K562 (cell line): ENCODE data around the gene RPL10A. TPM values are rescaled to one million over a fixed set of nuclear protein-coding genes. Genes with fewer than 3 reads are reported as not detected.

Experiments
- DNMT1 ChIP-seq: fragments of 450-650 bp; IDR thresholded peaks from 2 replicates; pipeline ENCODE4 v1.6.1; 2016; ENCODE audit warnings: antibody characterized with exemption, mild to moderate bottlenecking
- EP300 ChIP-seq: IDR thresholded peaks from 2 replicates; pipeline ENCODE4 v1.6.1; 2012; ENCODE audit warnings: low read length, improper control_type of control experiment
- GABPB2 ChIP-seq: fragments of 250-450 bp; sonication (Bioruptor Pico); conservative IDR thresholded peaks from 2 replicates; pipeline ENCODE4 v1.5.1; 2021; ENCODE audit warnings: mild to moderate bottlenecking
- HDGF ChIP-seq: fragments of 450-650 bp; IDR thresholded peaks from 2 replicates; pipeline ENCODE4 v1.6.1; 2016
- MAFG ChIP-seq: fragments of 450-650 bp; conservative IDR thresholded peaks from 2 replicates; pipeline ENCODE4 v1.6.1; 2016; ENCODE audit warnings: missing genetic modification characterization, missing compliant biosample characterization
- TAF1 ChIP-seq: IDR thresholded peaks from 2 replicates; pipeline ENCODE4 v1.6.1; 2011; ENCODE audit warnings: mild to moderate bottlenecking, low read length, moderate library complexity; ENCODE audit not compliant: insufficient read depth, control insufficient read depth, severe bottlenecking; ENCODE audit errors: extremely low read depth
- ZFP1 ChIP-seq: fragments of 450-650 bp; formaldehyde crosslinking; IDR thresholded peaks from 2 replicates; pipeline ENCODE4 v1.4.0; 2020; ENCODE audit warnings: mild to moderate bottlenecking, mixed read lengths
- ZNF140 ChIP-seq: fragments of 250-450 bp; sonication (Bioruptor Pico); IDR thresholded peaks from 2 replicates; pipeline ENCODE4 v1.8.0; 2021; ENCODE audit warnings: moderate library complexity, mild to moderate bottlenecking, inconsistent platforms
- ZNF146 ChIP-seq: IDR thresholded peaks from one replicate; pipeline ENCODE4 v1.6.1; 2018; ENCODE audit warnings: missing compliant biosample characterization; ENCODE audit not compliant: unreplicated experiment
- ZNF316 ChIP-seq: fragments of 450-650 bp; IDR thresholded peaks from 2 replicates; pipeline ENCODE4 v1.6.1; 2016
- ZNF41 ChIP-seq: fragments of 250-450 bp; sonication (Bioruptor Pico); conservative IDR thresholded peaks from 2 replicates; pipeline ENCODE4 v1.4.0; 2020; ENCODE audit warnings: mild to moderate bottlenecking
- ZNF436 ChIP-seq: fragments of 250-450, 450-650 bp; sonication (Bioruptor Pico); formaldehyde crosslinking; IDR thresholded peaks from 2 replicates; pipeline ENCODE4 v1.7.0; 2020; ENCODE audit warnings: mild to moderate bottlenecking
- polyA plus RNA-seq, 8 experiments: library from polyadenylated mRNA; depleted of rRNA in 4 of 8; stranded (reverse) in 5 of 8; unstranded in 3 of 8; fragments of >200 nt; fragmentation: Nextera tagmentation in 2 of 8; fragmentation: Illumina TruSeq in 1 of 8; extraction: Ambion mirVana in 2 of 8; extraction: Trizol in 1 of 8; gene quantifications; 2 replicates each; pipeline versions ENCODE4 v1.2.1 to v1.2.3, GENCODE V29; 2011 to 2014; ENCODE audit warnings: inconsistent platforms in 1 of 8, missing spikeins in 1 of 8
- total RNA-seq, 7 experiments: library from RNA; depleted of rRNA in 6 of 7; stranded (reverse); fragments of >200 nt in 6 of 7; fragmentation: Illumina TruSeq in 2 of 7; extraction: Trizol in 2 of 7; gene quantifications; 2 replicates each; pipeline versions ENCODE4 v1.2.1 to v1.2.3, GENCODE V29; 2011 to 2021; ENCODE audit warnings: low replicate concordance in 1 of 7
- TF ChIP-seq, protein P1 (sequence below): fragments of 250-450 bp; sonication (Bioruptor Pico); IDR thresholded peaks from 2 replicates; pipeline ENCODE4 v1.6.1; 2021; ENCODE audit warnings: mild to moderate bottlenecking
- TF ChIP-seq, protein P2 (sequence below): fragments of 250-450 bp; sonication (Bioruptor Pico); IDR thresholded peaks from 2 replicates; pipeline ENCODE4 v1.4.0; 2020
- TF ChIP-seq, protein P3 (sequence below), 2 experiments: fragments of 450-650 bp; IDR thresholded peaks; 2 replicates each; pipeline ENCODE4 v1.6.1; 2018; ENCODE audit warnings: mild to moderate bottlenecking in 2 of 2, low read depth in 1 of 2; ENCODE audit not compliant: partially characterized antibody in 2 of 2
- TF ChIP-seq, protein P4 (sequence below): sonication (generic); formaldehyde crosslinking; IDR thresholded peaks from 2 replicates; pipeline ENCODE4 v1.8.1; 2023; ENCODE audit warnings: mild to moderate bottlenecking, missing genetic modification reagents

The RPL10A gene
- total and polyA plus RNA-seq, 9 of the 15 experiments (the other 6 are each of a cell fraction or from before 2014, with no cell fraction given) = 1,589 to 3,237 (median 2,116) TPM

DNA sequence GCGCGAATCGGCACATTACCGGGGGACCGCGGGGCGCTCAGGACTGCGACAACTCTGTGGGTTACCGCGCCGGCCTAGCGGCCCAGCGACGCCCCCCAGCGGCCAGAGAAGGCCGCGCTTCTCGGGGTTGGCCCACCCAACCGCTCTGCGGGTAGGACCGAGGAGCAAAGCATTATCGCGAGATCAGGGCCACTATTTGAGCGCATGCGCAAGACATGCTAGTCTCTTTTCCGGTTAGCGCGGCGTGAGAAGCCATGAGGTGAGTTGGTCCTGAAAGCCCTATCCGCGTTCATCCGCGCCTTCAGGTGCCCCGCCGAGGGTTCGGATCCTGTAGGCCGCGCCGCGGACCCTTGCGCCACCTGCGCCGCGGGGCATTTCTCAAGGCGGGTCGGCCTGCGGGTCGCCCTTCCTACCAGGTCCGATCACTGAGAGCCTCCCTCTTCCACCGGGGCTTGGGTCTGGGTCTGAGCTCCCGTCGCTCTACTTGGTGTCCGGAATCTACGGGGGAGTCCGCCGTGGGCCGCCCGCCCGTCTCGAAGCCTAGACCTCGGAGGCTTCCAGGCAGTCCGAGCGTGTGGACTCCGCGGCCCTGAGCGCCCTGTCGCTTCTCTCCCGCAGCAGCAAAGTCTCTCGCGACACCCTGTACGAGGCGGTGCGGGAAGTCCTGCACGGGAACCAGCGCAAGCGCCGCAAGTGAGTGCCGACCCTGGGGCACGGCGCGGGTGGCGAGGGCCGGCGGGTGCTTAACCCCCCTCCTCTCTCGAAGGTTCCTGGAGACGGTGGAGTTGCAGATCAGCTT is at the start of gene RPL10A (continued):
- TF ChIP-seq, protein P1, sequence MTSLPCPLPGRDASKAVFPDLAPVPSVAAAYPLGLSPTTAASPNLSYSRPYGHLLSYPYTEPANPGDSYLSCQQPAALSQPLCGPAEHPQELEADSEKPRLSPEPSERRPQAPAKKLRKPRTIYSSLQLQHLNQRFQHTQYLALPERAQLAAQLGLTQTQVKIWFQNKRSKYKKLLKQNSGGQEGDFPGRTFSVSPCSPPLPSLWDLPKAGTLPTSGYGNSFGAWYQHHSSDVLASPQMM (CRISPR knock-in tag) = no peak
- TF ChIP-seq, protein P2, sequence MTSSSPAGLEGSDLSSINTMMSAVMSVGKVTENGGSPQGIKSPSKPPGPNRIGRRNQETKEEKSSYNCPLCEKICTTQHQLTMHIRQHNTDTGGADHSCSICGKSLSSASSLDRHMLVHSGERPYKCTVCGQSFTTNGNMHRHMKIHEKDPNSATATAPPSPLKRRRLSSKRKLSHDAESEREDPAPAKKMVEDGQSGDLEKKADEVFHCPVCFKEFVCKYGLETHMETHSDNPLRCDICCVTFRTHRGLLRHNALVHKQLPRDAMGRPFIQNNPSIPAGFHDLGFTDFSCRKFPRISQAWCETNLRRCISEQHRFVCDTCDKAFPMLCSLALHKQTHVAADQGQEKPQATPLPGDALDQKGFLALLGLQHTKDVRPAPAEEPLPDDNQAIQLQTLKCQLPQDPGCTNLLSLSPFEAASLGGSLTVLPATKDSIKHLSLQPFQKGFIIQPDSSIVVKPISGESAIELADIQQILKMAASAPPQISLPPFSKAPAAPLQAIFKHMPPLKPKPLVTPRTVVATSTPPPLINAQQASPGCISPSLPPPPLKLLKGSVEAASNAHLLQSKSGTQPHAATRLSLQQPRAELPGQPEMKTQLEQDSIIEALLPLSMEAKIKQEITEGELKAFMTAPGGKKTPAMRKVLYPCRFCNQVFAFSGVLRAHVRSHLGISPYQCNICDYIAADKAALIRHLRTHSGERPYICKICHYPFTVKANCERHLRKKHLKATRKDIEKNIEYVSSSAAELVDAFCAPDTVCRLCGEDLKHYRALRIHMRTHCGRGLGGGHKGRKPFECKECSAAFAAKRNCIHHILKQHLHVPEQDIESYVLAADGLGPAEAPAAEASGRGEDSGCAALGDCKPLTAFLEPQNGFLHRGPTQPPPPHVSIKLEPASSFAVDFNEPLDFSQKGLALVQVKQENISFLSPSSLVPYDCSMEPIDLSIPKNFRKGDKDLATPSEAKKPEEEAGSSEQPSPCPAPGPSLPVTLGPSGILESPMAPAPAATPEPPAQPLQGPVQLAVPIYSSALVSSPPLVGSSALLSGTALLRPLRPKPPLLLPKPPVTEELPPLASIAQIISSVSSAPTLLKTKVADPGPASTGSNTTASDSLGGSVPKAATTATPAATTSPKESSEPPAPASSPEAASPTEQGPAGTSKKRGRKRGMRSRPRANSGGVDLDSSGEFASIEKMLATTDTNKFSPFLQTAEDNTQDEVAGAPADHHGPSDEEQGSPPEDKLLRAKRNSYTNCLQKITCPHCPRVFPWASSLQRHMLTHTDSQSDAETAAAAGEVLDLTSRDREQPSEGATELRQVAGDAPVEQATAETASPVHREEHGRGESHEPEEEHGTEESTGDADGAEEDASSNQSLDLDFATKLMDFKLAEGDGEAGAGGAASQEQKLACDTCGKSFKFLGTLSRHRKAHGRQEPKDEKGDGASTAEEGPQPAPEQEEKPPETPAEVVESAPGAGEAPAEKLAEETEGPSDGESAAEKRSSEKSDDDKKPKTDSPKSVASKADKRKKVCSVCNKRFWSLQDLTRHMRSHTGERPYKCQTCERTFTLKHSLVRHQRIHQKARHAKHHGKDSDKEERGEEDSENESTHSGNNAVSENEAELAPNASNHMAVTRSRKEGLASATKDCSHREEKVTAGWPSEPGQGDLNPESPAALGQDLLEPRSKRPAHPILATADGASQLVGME (CRISPR knock-in tag) = peak; percentile 68; the same call in 1 of the 2 replicates
- TF ChIP-seq HDGF (no peak), MAFG (tag) (no peak), DNMT1 (no peak), GABPB2 (CRISPR knock-in tag) (no peak), ZNF140 (CRISPR knock-in tag) (no peak), TAF1 (peak; percentile 100), ZNF146 (CRISPR knock-in tag) (no peak), EP300 (0 out of 2 replicates have a peak, but pooled peaks have one; percentile 12), ZNF436 (CRISPR knock-in tag) (no peak), ZNF316 (peak; percentile 24; the same call in 1 of the 2 replicates), ZNF41 (CRISPR knock-in tag) (peak; percentile 62; the same call in 1 of the 2 replicates), ZFP1 (no peak)
- TF ChIP-seq, protein P3, sequence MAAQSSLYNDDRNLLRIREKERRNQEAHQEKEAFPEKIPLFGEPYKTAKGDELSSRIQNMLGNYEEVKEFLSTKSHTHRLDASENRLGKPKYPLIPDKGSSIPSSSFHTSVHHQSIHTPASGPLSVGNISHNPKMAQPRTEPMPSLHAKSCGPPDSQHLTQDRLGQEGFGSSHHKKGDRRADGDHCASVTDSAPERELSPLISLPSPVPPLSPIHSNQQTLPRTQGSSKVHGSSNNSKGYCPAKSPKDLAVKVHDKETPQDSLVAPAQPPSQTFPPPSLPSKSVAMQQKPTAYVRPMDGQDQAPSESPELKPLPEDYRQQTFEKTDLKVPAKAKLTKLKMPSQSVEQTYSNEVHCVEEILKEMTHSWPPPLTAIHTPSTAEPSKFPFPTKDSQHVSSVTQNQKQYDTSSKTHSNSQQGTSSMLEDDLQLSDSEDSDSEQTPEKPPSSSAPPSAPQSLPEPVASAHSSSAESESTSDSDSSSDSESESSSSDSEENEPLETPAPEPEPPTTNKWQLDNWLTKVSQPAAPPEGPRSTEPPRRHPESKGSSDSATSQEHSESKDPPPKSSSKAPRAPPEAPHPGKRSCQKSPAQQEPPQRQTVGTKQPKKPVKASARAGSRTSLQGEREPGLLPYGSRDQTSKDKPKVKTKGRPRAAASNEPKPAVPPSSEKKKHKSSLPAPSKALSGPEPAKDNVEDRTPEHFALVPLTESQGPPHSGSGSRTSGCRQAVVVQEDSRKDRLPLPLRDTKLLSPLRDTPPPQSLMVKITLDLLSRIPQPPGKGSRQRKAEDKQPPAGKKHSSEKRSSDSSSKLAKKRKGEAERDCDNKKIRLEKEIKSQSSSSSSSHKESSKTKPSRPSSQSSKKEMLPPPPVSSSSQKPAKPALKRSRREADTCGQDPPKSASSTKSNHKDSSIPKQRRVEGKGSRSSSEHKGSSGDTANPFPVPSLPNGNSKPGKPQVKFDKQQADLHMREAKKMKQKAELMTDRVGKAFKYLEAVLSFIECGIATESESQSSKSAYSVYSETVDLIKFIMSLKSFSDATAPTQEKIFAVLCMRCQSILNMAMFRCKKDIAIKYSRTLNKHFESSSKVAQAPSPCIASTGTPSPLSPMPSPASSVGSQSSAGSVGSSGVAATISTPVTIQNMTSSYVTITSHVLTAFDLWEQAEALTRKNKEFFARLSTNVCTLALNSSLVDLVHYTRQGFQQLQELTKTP (IDR thresholded peaks at IDR 0.05; ENCODE audit: low read depth in 1 of 2, partially characterized antibody in 2 of 2) = peak; percentile 19 to 84
- TF ChIP-seq, protein P4, sequence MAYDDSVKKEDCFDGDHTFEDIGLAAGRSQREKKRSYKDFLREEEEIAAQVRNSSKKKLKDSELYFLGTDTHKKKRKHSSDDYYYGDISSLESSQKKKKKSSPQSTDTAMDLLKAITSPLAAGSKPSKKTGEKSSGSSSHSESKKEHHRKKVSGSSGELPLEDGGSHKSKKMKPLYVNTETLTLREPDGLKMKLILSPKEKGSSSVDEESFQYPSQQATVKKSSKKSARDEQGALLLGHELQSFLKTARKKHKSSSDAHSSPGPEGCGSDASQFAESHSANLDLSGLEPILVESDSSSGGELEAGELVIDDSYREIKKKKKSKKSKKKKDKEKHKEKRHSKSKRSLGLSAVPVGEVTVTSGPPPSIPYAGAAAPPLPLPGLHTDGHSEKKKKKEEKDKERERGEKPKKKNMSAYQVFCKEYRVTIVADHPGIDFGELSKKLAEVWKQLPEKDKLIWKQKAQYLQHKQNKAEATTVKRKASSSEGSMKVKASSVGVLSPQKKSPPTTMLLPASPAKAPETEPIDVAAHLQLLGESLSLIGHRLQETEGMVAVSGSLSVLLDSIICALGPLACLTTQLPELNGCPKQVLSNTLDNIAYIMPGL (CRISPR knock-in tag) = peak; percentile 97
